Caco-2 (cell line): ENCODE measurements around the gene ARHGEF38. TPM values are rescaled to one million over a fixed set of nuclear protein-coding genes. Genes with fewer than 3 reads are reported as not detected.

Experiments used
- BruUV-seq: library from RNA; stranded (reverse); fragments of 400-500 nt; replicated peaks from 2 replicates; lab custom pipeline; 2021; lab: Mats Ljungman, UMichigan
- CTCF ChIA-PET: fragments of 300-600 bp; sonication (Branson Sonifier 250); formaldehyde crosslinking; loops from one replicate; lab custom pipeline; 2022; ENCODE audit warnings: antibody characterized with exemption; lab: Charles Lee
- POLR2A ChIA-PET: fragments of 300-600 bp; sonication (Branson Sonifier 250); formaldehyde crosslinking; loops from one replicate; lab custom pipeline; 2022; ENCODE audit warnings: antibody characterized with exemption; lab: Charles Lee
- DNase-seq, 2 experiments: peaks; one replicate each; pipeline versions ENCODE4 v3.0.0 to v3.0.0-alpha.2; 2020 to 2022
- H3K27me3 ChIP-seq: replicated peaks from 2 replicates; pipeline ENCODE4 v1.6.0; 2011; ENCODE audit warnings: low read length; ENCODE audit not compliant: control insufficient read depth, insufficient read depth
- H3K36me3 ChIP-seq: 2 replicates; pipeline ENCODE4 v1.5.1; 2011; ENCODE audit warnings: low read length; ENCODE audit not compliant: control insufficient read depth, insufficient read depth
- H3K4me1 ChIP-seq: fragments of 250-450 bp; sonication (Bioruptor Pico); 2 replicates; pipeline ENCODE4 v1.5.1; 2020; ENCODE audit warnings: mild to moderate bottlenecking
- H3K4me3 ChIP-seq: 2 replicates; pipeline ENCODE4 v1.5.1; 2011; ENCODE audit warnings: low read depth, mild to moderate bottlenecking, control low read depth, low read length
- H3K9me3 ChIP-seq: fragments of 250-450 bp; sonication (Bioruptor Pico); 2 replicates; pipeline ENCODE4 v1.5.1; 2020; ENCODE audit warnings: mild to moderate bottlenecking, moderate library complexity
- H3K27ac Mint-ChIP-seq: one replicate; pipeline ENCODE4 v1.8.0; 2022; ENCODE audit warnings: mixed read lengths; ENCODE audit not compliant: unreplicated experiment
- H3K27me3 Mint-ChIP-seq: one replicate; pipeline ENCODE4 v1.8.0; 2022; ENCODE audit warnings: mixed read lengths; ENCODE audit not compliant: insufficient read depth, unreplicated experiment
- H3K36me3 Mint-ChIP-seq: one replicate; pipeline ENCODE4 v1.8.0; 2022; ENCODE audit warnings: mild to moderate bottlenecking, mixed read lengths; ENCODE audit not compliant: insufficient read depth, unreplicated experiment
- H3K4me1 Mint-ChIP-seq: one replicate; pipeline ENCODE4 v1.8.0; 2022; ENCODE audit warnings: low read depth, mixed read lengths; ENCODE audit not compliant: unreplicated experiment
- H3K4me3 Mint-ChIP-seq: one replicate; pipeline ENCODE4 v1.8.0; 2022; ENCODE audit warnings: mild to moderate bottlenecking, moderate library complexity, mixed read lengths; ENCODE audit not compliant: unreplicated experiment
- H3K9me3 Mint-ChIP-seq: one replicate; pipeline ENCODE4 v1.8.0; 2022; ENCODE audit warnings: mixed read lengths; ENCODE audit not compliant: unreplicated experiment
- intact Hi-C: fragments of 100-400 bp; cut with micrococcal nuclease; formaldehyde crosslinking; loops from one replicate; pipeline ENCODE4 v1.10.0; 2022; ENCODE audit not compliant: unreplicated experiment
- total RNA-seq: library from RNA; stranded (reverse); gene quantifications from 2 replicates; pipeline ENCODE4 v1.2.3, GENCODE V29; 2022
- TF ChIP-seq, protein P1 (sequence below), 2 experiments: fragments of 200-600 bp in 1 of 2; IDR thresholded peaks; 1 replicate in 1 of 2; 2 replicates in 1 of 2; pipeline versions ENCODE4 v1.5.1 to v1.8.0; 2011 to 2022; ENCODE audit warnings: antibody characterized with exemption in 1 of 2, control low read depth in 1 of 2, inconsistent platforms in 1 of 2, low read depth in 1 of 2, low read length in 1 of 2, mild to moderate bottlenecking in 1 of 2, moderate library complexity in 1 of 2; ENCODE audit not compliant: insufficient read depth in 1 of 2, severe bottlenecking in 1 of 2, unreplicated experiment in 1 of 2

ARHGEF38 gene
- total RNA-seq, 1 experiment from 2014 or later = 3.5 TPM

GRCh38 chr4:105542039-105542438 is 10.4 kb upstream of the ARHGEF38 start:
- Mint-ChIP-seq H3K4me3 (no peak overlapping the region), H3K4me1 (peaks cover 7% of the 10 kb centered on the region), H3K36me3 (no peaks in the 10 kb centered on the region), H3K27me3 (no peaks in the 10 kb centered on the region), H3K27ac (no peak overlapping the region), H3K9me3 (no peaks in the 10 kb centered on the region)
- H3K9me3 ChIP-seq = no peaks in the 10 kb centered on the region; the same call in 1 of the 2 replicates
- H3K4me3 ChIP-seq = no peak overlapping the region
- intact Hi-C loops = no loop called here
- TF ChIP-seq, protein P1, sequence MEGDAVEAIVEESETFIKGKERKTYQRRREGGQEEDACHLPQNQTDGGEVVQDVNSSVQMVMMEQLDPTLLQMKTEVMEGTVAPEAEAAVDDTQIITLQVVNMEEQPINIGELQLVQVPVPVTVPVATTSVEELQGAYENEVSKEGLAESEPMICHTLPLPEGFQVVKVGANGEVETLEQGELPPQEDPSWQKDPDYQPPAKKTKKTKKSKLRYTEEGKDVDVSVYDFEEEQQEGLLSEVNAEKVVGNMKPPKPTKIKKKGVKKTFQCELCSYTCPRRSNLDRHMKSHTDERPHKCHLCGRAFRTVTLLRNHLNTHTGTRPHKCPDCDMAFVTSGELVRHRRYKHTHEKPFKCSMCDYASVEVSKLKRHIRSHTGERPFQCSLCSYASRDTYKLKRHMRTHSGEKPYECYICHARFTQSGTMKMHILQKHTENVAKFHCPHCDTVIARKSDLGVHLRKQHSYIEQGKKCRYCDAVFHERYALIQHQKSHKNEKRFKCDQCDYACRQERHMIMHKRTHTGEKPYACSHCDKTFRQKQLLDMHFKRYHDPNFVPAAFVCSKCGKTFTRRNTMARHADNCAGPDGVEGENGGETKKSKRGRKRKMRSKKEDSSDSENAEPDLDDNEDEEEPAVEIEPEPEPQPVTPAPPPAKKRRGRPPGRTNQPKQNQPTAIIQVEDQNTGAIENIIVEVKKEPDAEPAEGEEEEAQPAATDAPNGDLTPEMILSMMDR (IDR thresholded peaks at IDR 0.05; ENCODE audit: insufficient read depth in 1 of 2, low read depth in 1 of 2, low read length in 1 of 2, severe bottlenecking in 1 of 2, unreplicated experiment in 1 of 2) = no peak
- no peaks in the 10 kb centered on the region for H3K4me1 ChIP-seq
- ChIA-PET POLR2A (no interaction called here), CTCF (no interaction called here)
- no TSS peak for BruUV-seq
- DNase-seq = no peak
- no peaks in the 10 kb centered on the region for H3K27me3 ChIP-seq
- no peaks in the 10 kb centered on the region for H3K36me3 ChIP-seq

GRCh38 chr4:105543346-105543745 is 9.1 kb upstream of the ARHGEF38 start:
- no peaks in the 10 kb centered on the region for H3K36me3 Mint-ChIP-seq
- Histone ChIP-seq H3K4me3 (no peak overlapping the region), H3K27me3 (no peaks in the 10 kb centered on the region), H3K9me3 (no peaks in the 10 kb centered on the region; the same call in 1 of the 2 replicates), H3K4me1 (no peaks in the 10 kb centered on the region), H3K36me3 (no peaks in the 10 kb centered on the region)
- H3K4me1 Mint-ChIP-seq = peaks cover 7% of the 10 kb centered on the region
- TF ChIP-seq, protein P1 (IDR thresholded peaks at IDR 0.05; ENCODE audit: insufficient read depth in 1 of 2, low read depth in 1 of 2, low read length in 1 of 2, severe bottlenecking in 1 of 2, unreplicated experiment in 1 of 2) = no peak
- H3K27ac Mint-ChIP-seq = no peak overlapping the region
- BruUV-seq = no TSS peak
- ChIA-PET POLR2A (no interaction called here), CTCF (no interaction called here)
- no peaks in the 10 kb centered on the region for H3K27me3 Mint-ChIP-seq
- H3K9me3 Mint-ChIP-seq = no peaks in the 10 kb centered on the region
- no peak for DNase-seq
- intact Hi-C loops = no loop called here
- H3K4me3 Mint-ChIP-seq = no peak overlapping the region

DNA sequence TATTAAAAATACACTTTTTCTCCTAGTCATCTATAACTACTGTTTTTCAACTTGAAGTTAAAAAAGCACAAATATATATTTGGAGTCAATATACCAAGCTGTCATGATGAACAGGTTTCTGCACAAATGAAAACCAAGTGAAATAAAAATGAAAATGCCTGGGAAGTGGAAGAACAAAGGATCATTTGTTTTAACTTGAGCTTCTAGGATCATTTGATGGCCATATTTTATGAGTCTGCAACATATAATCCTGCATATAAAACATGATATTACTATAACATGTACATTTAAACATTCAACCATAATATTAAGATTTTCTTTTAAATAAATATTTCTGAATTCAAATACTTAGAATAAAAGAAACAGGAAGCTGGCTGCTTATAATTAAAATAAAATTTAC is 8.5 kb upstream of the ARHGEF38 start:
- Mint-ChIP-seq H3K4me3 (no peak overlapping the region), H3K4me1 (peaks cover 7% of the 10 kb centered on the region), H3K27me3 (no peaks in the 10 kb centered on the region), H3K9me3 (no peaks in the 10 kb centered on the region), H3K27ac (no peak overlapping the region), H3K36me3 (no peaks in the 10 kb centered on the region)
- intact Hi-C loops = no loop called here
- H3K4me3 ChIP-seq = no peak overlapping the region
- TF ChIP-seq, protein P1 (IDR thresholded peaks at IDR 0.05; ENCODE audit: insufficient read depth in 1 of 2, low read depth in 1 of 2, low read length in 1 of 2, severe bottlenecking in 1 of 2, unreplicated experiment in 1 of 2) = no peak
- ChIA-PET POLR2A (no interaction called here), CTCF (no interaction called here)
- no peaks in the 10 kb centered on the region for H3K27me3 ChIP-seq
- H3K36me3 ChIP-seq = no peaks in the 10 kb centered on the region
- BruUV-seq = no TSS peak
- no peaks in the 10 kb centered on the region for H3K4me1 ChIP-seq
- DNase-seq = no peak
- H3K9me3 ChIP-seq = no peaks in the 10 kb centered on the region; the same call in 1 of the 2 replicates
